Type B pancreatic cell (in vitro differentiated cells): ENCODE results near the gene GFOD1. TPM values are rescaled to one million over a fixed set of nuclear protein-coding genes. Genes with fewer than 3 reads are reported as not detected.

Experiments
- DNase-seq: peaks from one replicate; pipeline ENCODE4 v3.0.0; 2021; ENCODE audit warnings: mixed read lengths; ENCODE audit not compliant: unreplicated experiment; ENCODE audit errors: extremely low spot score
- H3K27ac Mint-ChIP-seq: 2 replicates; pipeline ENCODE4 v1.8.0; 2021; ENCODE audit warnings: mild to moderate bottlenecking, mixed read lengths
- H3K27me3 Mint-ChIP-seq: 2 replicates; pipeline ENCODE4 v1.8.0; 2021; ENCODE audit warnings: mixed read lengths
- H3K36me3 Mint-ChIP-seq: 2 replicates; pipeline ENCODE4 v1.8.0; 2021; ENCODE audit warnings: mixed read lengths
- H3K4me1 Mint-ChIP-seq: one replicate; pipeline ENCODE4 v1.8.0; 2021; ENCODE audit warnings: mixed read lengths; ENCODE audit not compliant: unreplicated experiment
- H3K4me3 Mint-ChIP-seq: 2 replicates; pipeline ENCODE4 v1.8.0; 2021; ENCODE audit warnings: mild to moderate bottlenecking, mixed read lengths
- H3K9me3 Mint-ChIP-seq: 2 replicates; pipeline ENCODE4 v1.8.0; 2021; ENCODE audit warnings: mixed read lengths
- CTCF ChIP-seq: fragments of 200-600 bp; sonication (generic); conservative IDR thresholded peaks from 2 replicates; pipeline ENCODE4 v1.5.0; 2021; ENCODE audit warnings: antibody characterized with exemption, mild to moderate bottlenecking
- total RNA-seq: library from RNA; stranded (reverse); gene quantifications from 2 replicates; pipeline ENCODE4 v1.2.1, GENCODE V29; 2021; ENCODE audit warnings: low replicate concordance

The GFOD1 gene
- total RNA-seq, 1 donor from 2014 or later: 4.8 TPM

GRCh38 chr6:13373919-13374318, 113.5 kb downstream of the GFOD1 start:
- Mint-ChIP-seq H3K36me3 (no peaks in the 10 kb centered on the region), H3K9me3 (no peaks in the 10 kb centered on the region), H3K27ac (no peak overlapping the region), H3K4me1 (peaks cover 32% of the 10 kb centered on the region), H3K27me3 (no peaks in the 10 kb centered on the region), H3K4me3 (no peak overlapping the region)
- no peak for TF ChIP-seq CTCF
- DNase-seq: no peak

GRCh38 chr6:13373488-13373886, 113.9 kb downstream of the GFOD1 start:
- Mint-ChIP-seq H3K4me3 (no peak overlapping the region), H3K4me1 (peaks cover 29% of the 10 kb centered on the region), H3K27ac (no peak overlapping the region), H3K27me3 (no peaks in the 10 kb centered on the region), H3K36me3 (no peaks in the 10 kb centered on the region), H3K9me3 (no peaks in the 10 kb centered on the region)
- no peak for DNase-seq
- no peak for TF ChIP-seq CTCF

GRCh38 chr6:13372688-13373487, 114.5 kb downstream of the GFOD1 start:
- peaks cover 33% of the 10 kb centered on the region for H3K4me1 Mint-ChIP-seq
- no peaks in the 10 kb centered on the region for H3K36me3 Mint-ChIP-seq
- H3K9me3 Mint-ChIP-seq: no peaks in the 10 kb centered on the region
- TF ChIP-seq CTCF: no peak
- no peaks in the 10 kb centered on the region for H3K27me3 Mint-ChIP-seq
- H3K4me3 Mint-ChIP-seq: no peak overlapping the region
- no peak overlapping the region for H3K27ac Mint-ChIP-seq
- no peak for DNase-seq

GRCh38 chr6:13372076-13372475, 115.3 kb downstream of the GFOD1 start:
- DNase-seq: no peak
- no peak overlapping the region for H3K4me3 Mint-ChIP-seq
- H3K36me3 Mint-ChIP-seq: no peaks in the 10 kb centered on the region
- peaks cover 41% of the 10 kb centered on the region for H3K4me1 Mint-ChIP-seq
- no peaks in the 10 kb centered on the region for H3K9me3 Mint-ChIP-seq
- H3K27me3 Mint-ChIP-seq: no peaks in the 10 kb centered on the region
- TF ChIP-seq CTCF: no peak
- H3K27ac Mint-ChIP-seq: no peak overlapping the region

- Mint-ChIP-seq H3K27ac (no peak overlapping the region), H3K27me3 (no peaks in the 10 kb centered on the region), H3K4me1 (peaks cover 41% of the 10 kb centered on the region), H3K36me3 (no peaks in the 10 kb centered on the region), H3K4me3 (no peak overlapping the region), H3K9me3 (no peaks in the 10 kb centered on the region)
- no peak for TF ChIP-seq CTCF
- DNase-seq: no peak
These were observed 115.9 kb downstream of the GFOD1 start for GRCh38 chr6:13371421-13372072.
